Endothelial cell of umbilical vein (primary cell): Measurements from ENCODE around the gene RORC. TPM values are rescaled to one million over a fixed set of nuclear protein-coding genes. Genes with fewer than 3 reads are reported as not detected.
A peak's percentile ranks its signal among the peaks of the same experiment; 100 is the strongest.

Experiments
- BruUV-seq: library from RNA; stranded (reverse); fragments of 400-500 nt; replicated peaks from 2 replicates; lab custom pipeline; 2021; lab: Mats Ljungman, UMichigan
- CTCF ChIA-PET: fragments of 300-600, 350-600 bp; sonication (Branson Sonifier 250); formaldehyde crosslinking; loops from one replicate; lab custom pipeline; 2021; ENCODE audit warnings: antibody characterized with exemption, inconsistent platforms; lab: Charles Lee
- POLR2A ChIA-PET: fragments of 300-600, 350-600 bp; sonication (Branson Sonifier 250); formaldehyde crosslinking; loops from one replicate; lab custom pipeline; 2021; ENCODE audit warnings: antibody characterized with exemption, inconsistent platforms; lab: Charles Lee
- DNase-seq: peaks from one replicate; pipeline ENCODE4 v3.0.0-alpha.2; 2011; ENCODE audit warnings: low read depth, low spot score
- FAIRE-seq: peaks from 2 replicates; lab custom pipeline; 2011; peaks lifted over from hg19 to GRCh38; lab: Jason Lieb, UNC
- H2AFZ ChIP-seq: 2 replicates; pipeline ENCODE4 v1.6.0; 2012; ENCODE audit warnings: low read depth, low read length, control low read depth, inconsistent platforms
- H3K27ac ChIP-seq: 2 replicates; pipeline ENCODE4 v1.5.1; 2011; ENCODE audit warnings: low read depth, mild to moderate bottlenecking, control low read depth, low read length, moderate library complexity; ENCODE audit not compliant: insufficient read depth
- H3K27me3 ChIP-seq, 2 experiments: 2 replicates each; pipeline versions ENCODE4 v1.6.0 to v1.6.1; 2011; ENCODE audit warnings: low read length in 2 of 2, mixed read lengths in 1 of 2; ENCODE audit not compliant: control insufficient read depth in 2 of 2, insufficient read depth in 2 of 2
- H3K36me3 ChIP-seq, 2 experiments: 2 replicates in 1 of 2; 3 replicates in 1 of 2; pipeline ENCODE4 v1.5.1; 2011; ENCODE audit warnings: low read length in 2 of 2, mild to moderate bottlenecking in 1 of 2, moderate library complexity in 1 of 2; ENCODE audit not compliant: control insufficient read depth in 2 of 2, insufficient read depth in 2 of 2; ENCODE audit errors: extremely low read depth in 1 of 2
- H3K4me1 ChIP-seq: 3 replicates; pipeline ENCODE4 v1.5.1; 2011; ENCODE audit warnings: mild to moderate bottlenecking, low read length; ENCODE audit not compliant: control insufficient read depth, insufficient read depth; ENCODE audit errors: extremely low read depth
- H3K4me2 ChIP-seq: 2 replicates; pipeline ENCODE4 v1.6.1; 2011; ENCODE audit warnings: low read length, control low read depth, mixed read lengths; ENCODE audit not compliant: insufficient read depth
- H3K4me3 ChIP-seq, 3 experiments: fragments of 200-600 bp in 1 of 3; sonication (generic), shearing (Covaris generic) in 1 of 3; replicated peaks in 1 of 3; 2 replicates each; pipeline ENCODE4 v1.5.1; 2011 to 2016; ENCODE audit warnings: control low read depth in 3 of 3, low read length in 3 of 3, mild to moderate bottlenecking in 2 of 3, inconsistent platforms in 1 of 3, low read depth in 1 of 3, moderate library complexity in 1 of 3; ENCODE audit not compliant: insufficient read depth in 1 of 3
- H3K79me2 ChIP-seq: 2 replicates; pipeline ENCODE4 v1.6.0; 2012; ENCODE audit warnings: low read length, inconsistent platforms; ENCODE audit not compliant: control insufficient read depth, insufficient read depth
- H3K9ac ChIP-seq: replicated peaks from 2 replicates; pipeline ENCODE3; 2011; ENCODE audit warnings: low read length, control low read depth; ENCODE audit not compliant: insufficient read depth; ENCODE audit errors: extremely low read depth
- H3K9me1 ChIP-seq: replicated peaks from 3 replicates; pipeline ENCODE4 v1.6.0; 2011; ENCODE audit warnings: mild to moderate bottlenecking, low read length; ENCODE audit not compliant: control insufficient read depth, insufficient read depth; ENCODE audit errors: extremely low read depth
- H3K9me3 ChIP-seq: replicated peaks from 2 replicates; pipeline ENCODE4 v1.5.1; 2012; ENCODE audit warnings: low read length, inconsistent platforms; ENCODE audit not compliant: control insufficient read depth, insufficient read depth
- H4K20me1 ChIP-seq: replicated peaks from 2 replicates; pipeline ENCODE3; 2011; ENCODE audit warnings: mild to moderate bottlenecking, low read length; ENCODE audit not compliant: control insufficient read depth, insufficient read depth; ENCODE audit errors: extremely low read depth
- EZH2 ChIP-seq: IDR thresholded peaks from 2 replicates; pipeline ENCODE4 v1.6.1; 2012; ENCODE audit warnings: borderline replicate concordance, low read depth, mild to moderate bottlenecking, moderate library complexity, low read length, inconsistent platforms; ENCODE audit not compliant: severe bottlenecking
- FOS ChIP-seq: IDR thresholded peaks from 2 replicates; pipeline ENCODE4 v1.6.1; 2011; ENCODE audit warnings: mild to moderate bottlenecking, low read length, moderate library complexity, borderline replicate concordance; ENCODE audit not compliant: insufficient read depth
- GATA2 ChIP-seq: IDR thresholded peaks from 2 replicates; pipeline ENCODE4 v1.7.0; 2011; ENCODE audit warnings: low read depth, mild to moderate bottlenecking, moderate library complexity, mixed read lengths, low read length; ENCODE audit not compliant: insufficient read length, insufficient read depth
- JUN ChIP-seq: IDR thresholded peaks from 2 replicates; pipeline ENCODE4 v1.6.1; 2011; ENCODE audit warnings: borderline replicate concordance, low read depth; ENCODE audit not compliant: insufficient read length, insufficient read depth
- MYC ChIP-seq: IDR thresholded peaks from one replicate; pipeline ENCODE4 v1.6.1; 2011; ENCODE audit warnings: mild to moderate bottlenecking, low read depth, low read length
- POLR2A ChIP-seq: IDR thresholded peaks from 2 replicates; pipeline ENCODE4 v1.6.1; 2012; ENCODE audit warnings: low read depth, mild to moderate bottlenecking, control low read depth, low read length
- POLR2AphosphoS5 ChIP-seq: IDR thresholded peaks from 2 replicates; pipeline ENCODE4 v1.6.1; 2012; ENCODE audit warnings: low read depth, mild to moderate bottlenecking, control low read depth, low read length, moderate library complexity; ENCODE audit not compliant: insufficient read depth
- dilution Hi-C: fragments of 300-500 bp; cut with MboI; formaldehyde crosslinking; loops from one replicate; pipeline ENCODE4 v1.15.0; 2019; ENCODE audit warnings: low sequenced_read_pairs; ENCODE audit not compliant: extremely low pct_ligation_motif_present
- intact Hi-C: fragments of 100-400 bp; cut with micrococcal nuclease; formaldehyde crosslinking; loops from one replicate; pipeline ENCODE4 v1.10.0; 2022
- polyA plus RNA-seq, 4 experiments: library from polyadenylated mRNA; depleted of rRNA in 3 of 4; stranded (reverse) in 3 of 4; unstranded in 1 of 4; fragments of >200 nt; gene quantifications; 2 replicates each; pipeline versions ENCODE4 v1.2.1 to v1.2.3, GENCODE V29; 2011 to 2012; ENCODE audit warnings: missing spikeins in 1 of 4
- small RNA-seq: library from RNA; depleted of rRNA; stranded (forward); fragments of <200 nt; gene quantifications from one replicate; pipeline ENCODE3, GENCODE V24; 2012; ENCODE audit warnings: low replicate concordance, low read depth; ENCODE audit not compliant: insufficient read depth, insufficient read length
- total RNA-seq: library from RNA; stranded (reverse); gene quantifications from 2 replicates; pipeline ENCODE4 v1.2.3, GENCODE V29; 2021
- TF ChIP-seq, protein P1 (sequence below), 2 donors: IDR thresholded peaks; 1 replicate in 1 of 2; 2 replicates in 1 of 2; pipeline ENCODE4 v1.5.1; 2011; ENCODE audit warnings: low read length in 2 of 2, mild to moderate bottlenecking in 2 of 2, moderate library complexity in 2 of 2, control low read depth in 1 of 2, inconsistent platforms in 1 of 2, low read depth in 1 of 2; ENCODE audit not compliant: insufficient read depth in 1 of 2; ENCODE audit errors: extremely low read depth in 1 of 2
- TF ChIP-seq, protein P2 (sequence below): IDR thresholded peaks from 2 replicates; pipeline ENCODE4 v1.6.1; 2011; ENCODE audit not compliant: insufficient read depth, insufficient read length

Gene RORC
- total and polyA plus RNA-seq, 2 donors (not counting 3 experiments of a cell fraction or from before 2014, with no cell fraction given) = not detected

DNA sequence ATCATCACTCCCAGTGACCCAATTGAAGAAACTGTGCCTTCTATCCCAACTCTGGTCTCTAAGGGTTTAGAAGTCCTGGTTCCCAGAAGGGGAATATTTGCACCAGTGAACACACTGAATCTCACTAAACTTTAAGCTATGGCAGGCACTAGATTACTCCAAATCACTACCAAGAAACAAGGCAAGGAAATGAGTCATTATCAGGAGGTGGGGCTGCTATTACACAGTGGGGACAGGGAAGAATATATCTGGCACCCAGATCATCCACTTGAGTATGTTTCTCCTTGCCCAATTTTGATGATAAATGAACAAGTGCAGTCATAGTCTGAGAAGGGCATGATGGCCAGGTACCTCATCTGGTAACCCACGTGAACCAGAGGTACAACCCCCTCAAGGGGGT is 75.3 kb downstream of the RORC start:
- BruUV-seq = no TSS peak
- TF ChIP-seq JUN (peak; percentile 69), MYC (no peak), POLR2AphosphoS5 (no peak), POLR2A (no peak), EZH2 (no peak), GATA2 (no peak), FOS (peak; percentile 75)
- TF ChIP-seq, protein P1, sequence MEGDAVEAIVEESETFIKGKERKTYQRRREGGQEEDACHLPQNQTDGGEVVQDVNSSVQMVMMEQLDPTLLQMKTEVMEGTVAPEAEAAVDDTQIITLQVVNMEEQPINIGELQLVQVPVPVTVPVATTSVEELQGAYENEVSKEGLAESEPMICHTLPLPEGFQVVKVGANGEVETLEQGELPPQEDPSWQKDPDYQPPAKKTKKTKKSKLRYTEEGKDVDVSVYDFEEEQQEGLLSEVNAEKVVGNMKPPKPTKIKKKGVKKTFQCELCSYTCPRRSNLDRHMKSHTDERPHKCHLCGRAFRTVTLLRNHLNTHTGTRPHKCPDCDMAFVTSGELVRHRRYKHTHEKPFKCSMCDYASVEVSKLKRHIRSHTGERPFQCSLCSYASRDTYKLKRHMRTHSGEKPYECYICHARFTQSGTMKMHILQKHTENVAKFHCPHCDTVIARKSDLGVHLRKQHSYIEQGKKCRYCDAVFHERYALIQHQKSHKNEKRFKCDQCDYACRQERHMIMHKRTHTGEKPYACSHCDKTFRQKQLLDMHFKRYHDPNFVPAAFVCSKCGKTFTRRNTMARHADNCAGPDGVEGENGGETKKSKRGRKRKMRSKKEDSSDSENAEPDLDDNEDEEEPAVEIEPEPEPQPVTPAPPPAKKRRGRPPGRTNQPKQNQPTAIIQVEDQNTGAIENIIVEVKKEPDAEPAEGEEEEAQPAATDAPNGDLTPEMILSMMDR (IDR thresholded peaks at IDR 0.05; ENCODE audit: extremely low read depth in 1 of 2, insufficient read depth in 1 of 2, low read depth in 1 of 2, low read length in 2 of 2) = no peak
- TF ChIP-seq, protein P2, sequence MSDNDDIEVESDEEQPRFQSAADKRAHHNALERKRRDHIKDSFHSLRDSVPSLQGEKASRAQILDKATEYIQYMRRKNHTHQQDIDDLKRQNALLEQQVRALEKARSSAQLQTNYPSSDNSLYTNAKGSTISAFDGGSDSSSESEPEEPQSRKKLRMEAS = no peak
- Histone ChIP-seq H3K9me3 (no peaks in the 10 kb centered on the region), H3K4me3 (no peak overlapping the region), H3K4me1 (peaks cover 10% of the 10 kb centered on the region), H3K27ac (peak overlapping the region; percentile 19), H3K27me3 (no peaks in the 10 kb centered on the region), H3K36me3 (peaks cover 0 to 16% of the 10 kb centered on the region in 2 experiments), H3K4me2 (no peak overlapping the region), H3K9ac (no peak overlapping the region), H4K20me1 (no peaks in the 10 kb centered on the region), H3K9me1 (no peaks in the 10 kb centered on the region), H3K79me2 (no peaks in the 10 kb centered on the region), H2AFZ (no peak overlapping the region)
- DNase-seq (peak; percentile 42), FAIRE-seq (peak; percentile 87)
- dilution Hi-C loops = no loop called here
- POLR2A ChIA-PET = no interaction called here
- intact Hi-C loops = no loop called here
- CTCF ChIA-PET = interaction anchor here (1.0 to 1.4 kb wide), 6 partner anchors 17 to 234 kb away, joined by 3 to 6 read pairs (median 3); no protein-coding TSS in a partner anchor

Small RNA genes lying within 50 kb of the gene (small RNA-seq; reads per million reads assigned to genes)
- gene RF00019 = not detected

Other genes starting within 250 kb of the RORC start
- 24.5 and 24.9 TPM in 2 replicates for gene SNX27, start 219.8 kb downstream of the RORC start, total RNA-seq
- 7.7 and 8.1 TPM in 2 replicates for gene SNX27, start 219.8 kb downstream of the RORC start, polyA plus RNA-seq
- gene CELF3, start 115.0 kb downstream of the RORC start, total RNA-seq = not detected in 2 replicates
- gene CELF3, start 115.0 kb downstream of the RORC start, polyA plus RNA-seq = not detected in 2 replicates
- gene RIIAD1, start 110.3 kb downstream of the RORC start, total RNA-seq = not detected in 2 replicates
- not detected in 2 replicates for gene RIIAD1, start 110.3 kb downstream of the RORC start, polyA plus RNA-seq
- 96.9 and 112 TPM in 2 replicates for gene MRPL9, start 68.3 kb downstream of the RORC start, total RNA-seq
- 71.5 and 79.1 TPM in 2 replicates for gene MRPL9, start 68.3 kb downstream of the RORC start, polyA plus RNA-seq
- 9.3 and 9.6 TPM in 2 replicates for gene TDRKH, start 41.3 kb downstream of the RORC start, total RNA-seq
- 3.0 and 3.9 TPM in 2 replicates for gene TDRKH, start 41.3 kb downstream of the RORC start, polyA plus RNA-seq
- gene LINGO4, start 26.4 kb downstream of the RORC start, total RNA-seq = not detected in 2 replicates
- not detected in 2 replicates for gene LINGO4, start 26.4 kb downstream of the RORC start, polyA plus RNA-seq
- gene C2CD4D, start 8.0 kb upstream of the RORC start, total RNA-seq = 0.18 TPM in 1 of 2 replicates, not detected in the other
- gene C2CD4D, start 8.0 kb upstream of the RORC start, polyA plus RNA-seq = 0.05 TPM in 1 of 2 replicates, not detected in the other
- not detected in 2 replicates for gene THEM5, start 21.9 kb upstream of the RORC start, total RNA-seq
- gene THEM5, start 21.9 kb upstream of the RORC start, polyA plus RNA-seq = not detected in 2 replicates
- gene THEM4, start 77.7 kb upstream of the RORC start, total RNA-seq = 22.1 and 24.9 TPM in 2 replicates
- gene THEM4, start 77.7 kb upstream of the RORC start, polyA plus RNA-seq = 19.2 and 22.3 TPM in 2 replicates
- 650 and 779 TPM in 2 replicates for gene S100A10, start 162.1 kb upstream of the RORC start, total RNA-seq
- 56.7 and 76.8 TPM in 2 replicates for gene S100A10, start 162.1 kb upstream of the RORC start, polyA plus RNA-seq
- gene S100A11, start 205.2 kb upstream of the RORC start, total RNA-seq = 461 and 505 TPM in 2 replicates
- gene S100A11, start 205.2 kb upstream of the RORC start, polyA plus RNA-seq = 497 and 528 TPM in 2 replicates